ENCODE data around the gene LONP2. TPM values are rescaled to one million over a fixed set of nuclear protein-coding genes. Genes with fewer than 3 reads are reported as not detected.
"Not testable (repeated sequence)": the region's sequence is repeated elsewhere in the genome, so short reads cannot be mapped to it uniquely, and the experiment has no call there.

Gene LONP2
- total RNA-seq, 2 donors from 2014 or later = 39.0 to 53.5 TPM

DNA sequence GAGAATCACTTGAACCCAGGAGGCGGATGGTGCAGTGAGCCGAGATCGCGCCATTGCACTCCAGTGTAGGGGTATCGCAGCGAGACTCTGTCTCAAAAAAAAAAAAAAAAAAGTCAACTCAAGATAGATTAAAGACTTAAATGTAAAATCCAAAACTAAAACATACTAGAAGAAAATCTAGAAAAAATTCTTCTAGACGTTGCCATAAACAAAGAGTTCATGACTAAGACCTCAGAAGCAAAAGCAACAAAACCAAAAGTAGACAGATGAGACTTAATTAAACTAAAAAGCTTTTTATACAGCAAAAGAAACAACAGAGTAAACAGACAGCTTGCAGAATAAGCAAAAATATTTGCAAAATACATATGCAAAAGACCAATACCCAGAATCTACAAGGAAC, 64.4 kb downstream of the LONP2 start:
- ATAC-seq = no peak
- Mint-ChIP-seq H3K9me3 (peaks cover 26 to 27% of the 10 kb centered on the region in 2 donors), H3K27ac (no peak overlapping the region), H3K36me3 (peaks cover 62 to 79% of the 10 kb centered on the region in 2 donors)
- DNase-seq (ENCODE audit: low spot score in 2 of 2) = no peak

DNA sequence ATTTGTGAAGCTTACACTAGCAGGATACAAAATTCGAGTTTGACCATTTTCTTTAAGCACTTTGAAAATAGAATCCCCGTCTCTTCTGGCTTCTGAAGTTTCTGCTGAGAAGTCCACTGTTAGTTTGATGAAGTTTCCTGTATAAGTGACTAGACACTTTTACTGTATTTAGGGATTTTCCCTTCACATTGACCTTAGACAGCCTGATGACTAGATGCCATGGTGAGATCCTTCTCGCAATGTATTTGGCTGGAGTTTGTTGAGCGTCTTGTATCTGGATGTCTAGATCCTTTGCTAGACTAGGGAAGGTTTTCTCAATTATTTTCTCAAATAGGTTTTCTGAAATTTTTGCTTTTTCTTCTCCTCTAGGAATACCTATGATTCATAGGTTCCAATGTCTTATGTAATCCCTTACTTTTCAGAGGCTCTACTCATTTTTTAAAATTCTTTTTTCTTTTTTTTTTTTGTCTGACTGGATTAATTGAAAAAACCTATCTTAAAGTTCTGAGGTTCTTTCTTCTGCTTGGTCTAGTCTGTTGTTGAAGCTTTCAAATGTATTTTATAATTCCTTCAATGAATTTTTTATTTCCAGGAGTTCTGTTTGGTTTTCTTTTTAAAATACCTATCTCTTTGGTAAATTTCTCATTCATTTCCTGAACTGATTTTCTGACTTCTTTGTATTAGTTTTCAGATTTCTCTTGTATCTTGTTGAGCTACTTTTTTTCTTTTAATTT, 67.0 kb downstream of the LONP2 start:
- H3K36me3 Mint-ChIP-seq = peaks cover 67 to 81% of the 10 kb centered on the region in 2 donors
- peak in 1 of 2 donors; percentile 56 for ATAC-seq
- H3K9me3 Mint-ChIP-seq = peaks cover 26 to 32% of the 10 kb centered on the region in 2 donors
- no peak for DNase-seq (ENCODE audit: low spot score in 2 of 2)
- H3K27ac Mint-ChIP-seq = peak overlapping the region in 1 of 2 donors; percentile 79

GRCh38 chr16:48313905-48314304, 69.8 kb downstream of the LONP2 start:
- ATAC-seq; DNase-seq (ENCODE audit: low spot score in 2 of 2); H3K27ac Mint-ChIP-seq: not testable (repeated sequence)
- H3K36me3 Mint-ChIP-seq = peaks cover 45 to 64% of the 10 kb centered on the region in 2 donors
- peaks cover 14 to 22% of the 10 kb centered on the region in 2 donors for H3K9me3 Mint-ChIP-seq

- ATAC-seq = no peak
- Mint-ChIP-seq H3K27ac (no peak overlapping the region), H3K9me3 (peaks cover 6 to 10% of the 10 kb centered on the region in 2 donors), H3K36me3 (peaks cover 21 to 37% of the 10 kb centered on the region in 2 donors)
- no peak for DNase-seq (ENCODE audit: low spot score in 2 of 2)
These were observed 72.9 kb downstream of the LONP2 start for GRCh38 chr16:48317026-48317425.

GRCh38 chr16:48317614-48318315, 73.7 kb downstream of the LONP2 start:
- peak; percentile 66 to 92 for ATAC-seq
- Mint-ChIP-seq H3K9me3 (peaks cover 0 to 6% of the 10 kb centered on the region in 2 donors), H3K36me3 (peaks cover 14 to 35% of the 10 kb centered on the region in 2 donors), H3K27ac (peak overlapping the region in 1 of 2 donors; percentile 78)
- DNase-seq (ENCODE audit: low spot score in 2 of 2) = peak in 1 of 2 donors; percentile 13

DNA sequence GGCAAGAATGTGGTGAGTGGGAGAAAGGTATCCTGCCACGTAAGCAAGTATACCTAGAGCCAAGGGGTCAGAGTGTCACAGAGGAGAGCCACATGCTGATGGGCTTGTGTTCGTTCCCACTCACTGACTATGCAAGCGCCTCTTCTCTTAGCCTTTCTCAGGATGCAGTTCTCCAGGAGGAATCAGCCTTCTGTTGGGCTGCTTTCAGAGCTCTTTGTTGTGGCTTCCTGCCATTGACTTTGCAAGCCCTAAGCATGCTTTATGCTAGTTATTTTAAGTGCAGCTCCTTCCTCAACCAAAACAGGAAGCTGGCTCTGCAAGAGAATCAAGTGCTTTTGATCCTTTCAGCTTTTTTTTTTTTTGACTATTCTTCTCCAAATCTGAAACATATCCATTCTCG, 74.5 kb downstream of the LONP2 start:
- ATAC-seq (peak; percentile 66 to 74), DNase-seq (ENCODE audit: low spot score in 2 of 2) (peak in 1 of 2 donors; percentile 7)
- Mint-ChIP-seq H3K27ac (peak overlapping the region in 1 of 2 donors; percentile 75), H3K36me3 (peaks cover 6 to 26% of the 10 kb centered on the region in 2 donors), H3K9me3 (peaks cover 0 to 4% of the 10 kb centered on the region in 2 donors)

DNA sequence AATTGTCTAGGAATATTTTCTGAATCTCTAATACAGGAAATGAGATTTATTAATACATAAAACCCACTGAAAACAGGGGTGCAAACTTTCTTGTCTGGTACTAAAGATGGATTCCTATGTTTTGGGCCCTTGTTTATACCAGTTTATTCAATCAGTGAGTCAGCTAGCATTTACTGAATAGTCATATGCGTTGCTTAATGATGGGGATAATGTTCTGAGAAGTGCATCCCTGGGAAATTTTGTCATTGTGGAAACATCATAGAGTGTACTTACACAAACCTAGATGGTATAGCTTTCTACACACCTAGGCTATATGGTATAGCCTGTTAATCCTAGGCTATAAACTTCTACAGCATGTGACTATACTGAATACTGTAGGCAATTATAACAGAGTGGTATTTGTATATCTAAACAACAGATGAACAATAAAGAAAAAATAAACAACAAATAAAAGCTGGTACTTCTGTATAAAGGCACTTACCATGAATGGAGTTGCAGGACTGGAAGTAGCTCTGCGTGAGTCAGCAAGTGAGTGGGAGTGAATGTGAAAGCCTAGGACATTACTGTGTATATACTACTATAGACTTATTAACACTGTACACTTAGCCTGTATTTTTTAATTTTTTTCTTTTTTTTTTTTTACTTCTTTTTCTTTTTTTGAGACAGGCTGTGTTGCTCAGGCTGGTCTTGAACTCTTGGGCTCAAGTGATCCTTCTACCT, 77.4 kb downstream of the LONP2 start:
- ATAC-seq = peak; percentile 43 to 51
- H3K9me3 Mint-ChIP-seq = no peaks in the 10 kb centered on the region
- no peak overlapping the region for H3K27ac Mint-ChIP-seq
- DNase-seq (ENCODE audit: low spot score in 2 of 2) = no peak
- peaks cover 0 to 16% of the 10 kb centered on the region in 2 donors for H3K36me3 Mint-ChIP-seq

- peaks cover 0 to 10% of the 10 kb centered on the region in 2 donors for H3K36me3 Mint-ChIP-seq
- H3K27ac Mint-ChIP-seq = peak overlapping the region in 1 of 2 donors; percentile 48
- DNase-seq (ENCODE audit: low spot score in 2 of 2) (no peak), ATAC-seq (no peak)
- no peaks in the 10 kb centered on the region for H3K9me3 Mint-ChIP-seq
These were observed 80.0 kb downstream of the LONP2 start for GRCh38 chr16:48323783-48324775.

GRCh38 chr16:48326915-48327314, 82.8 kb downstream of the LONP2 start:
- no peak for DNase-seq (ENCODE audit: low spot score in 2 of 2)
- H3K9me3 Mint-ChIP-seq = no peaks in the 10 kb centered on the region
- H3K36me3 Mint-ChIP-seq = peaks cover 0 to 7% of the 10 kb centered on the region in 2 donors
- no peak for ATAC-seq
- H3K27ac Mint-ChIP-seq = no peak overlapping the region

DNA sequence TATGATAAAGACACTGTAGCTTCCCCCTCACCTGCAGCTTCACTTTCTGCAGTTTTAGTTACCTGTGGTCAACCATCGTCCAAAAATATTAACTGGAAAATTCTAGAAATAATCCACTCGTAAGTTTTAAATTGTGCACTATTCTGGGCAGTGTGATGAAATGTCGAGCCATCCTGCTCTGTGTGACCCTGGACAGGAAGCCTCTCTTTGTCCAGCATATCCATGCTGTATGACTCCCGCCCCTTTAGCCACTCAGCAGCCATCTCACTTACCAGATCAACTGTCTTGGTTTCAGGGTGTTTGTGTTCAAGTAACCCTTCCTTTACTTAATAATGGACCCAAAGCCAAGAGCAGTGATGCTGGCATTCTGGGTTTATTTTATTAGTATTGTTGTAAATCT, 85.0 kb downstream of the LONP2 start:
- ATAC-seq (no peak), DNase-seq (ENCODE audit: low spot score in 2 of 2) (no peak)
- no peaks in the 10 kb centered on the region for H3K9me3 Mint-ChIP-seq
- no peak overlapping the region for H3K27ac Mint-ChIP-seq
- peaks cover 0 to under 1% of the 10 kb centered on the region in 2 donors for H3K36me3 Mint-ChIP-seq

GRCh38 chr16:48330189-48330840, 86.2 kb downstream of the LONP2 start:
- DNase-seq (ENCODE audit: low spot score in 2 of 2) (no peak), ATAC-seq (no peak)
- H3K36me3 Mint-ChIP-seq = peaks cover 4 to 9% of the 10 kb centered on the region in 2 donors
- no peak overlapping the region for H3K27ac Mint-ChIP-seq
- H3K9me3 Mint-ChIP-seq = no peaks in the 10 kb centered on the region

GRCh38 chr16:48330841-48331192, 86.7 kb downstream of the LONP2 start:
- ATAC-seq (no peak), DNase-seq (ENCODE audit: low spot score in 2 of 2) (no peak)
- peak overlapping the region in 1 of 2 donors; percentile 12 for H3K27ac Mint-ChIP-seq
- H3K9me3 Mint-ChIP-seq = no peaks in the 10 kb centered on the region
- H3K36me3 Mint-ChIP-seq = peaks cover 5 to 9% of the 10 kb centered on the region in 2 donors

- Mint-ChIP-seq H3K36me3 (peaks cover 16 to 23% of the 10 kb centered on the region in 2 donors), H3K27ac (peak overlapping the region in 1 of 2 donors; percentile 45), H3K9me3 (no peaks in the 10 kb centered on the region)
- DNase-seq (ENCODE audit: low spot score in 2 of 2) = no peak
- ATAC-seq = no peak
These were observed 88.9 kb downstream of the LONP2 start for GRCh38 chr16:48332978-48333377.

DNA sequence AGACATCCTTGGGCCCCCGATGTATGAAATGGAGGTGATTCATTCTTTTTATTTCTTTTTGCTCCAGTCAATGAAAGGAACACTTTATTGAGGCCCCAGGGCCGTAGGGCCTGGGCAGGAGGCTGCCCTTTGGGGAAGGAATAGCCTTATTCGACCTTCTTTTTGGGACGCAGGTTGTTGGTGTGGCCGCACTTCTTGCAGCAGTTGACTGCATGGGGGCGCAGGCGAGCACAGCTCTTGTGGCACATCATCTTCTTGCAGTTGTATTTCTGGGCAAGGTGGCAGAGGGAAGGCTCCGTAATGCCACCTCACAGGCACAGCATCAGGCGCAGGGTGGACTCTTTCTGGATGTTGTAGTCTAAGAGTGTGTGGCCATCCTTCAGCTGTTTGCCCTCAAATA, 90.2 kb downstream of the LONP2 start:
- no peak for DNase-seq (ENCODE audit: low spot score in 2 of 2)
- Mint-ChIP-seq H3K9me3 (no peaks in the 10 kb centered on the region), H3K27ac (no peak overlapping the region), H3K36me3 (peaks cover 16 to 23% of the 10 kb centered on the region in 2 donors)
- ATAC-seq = no peak

DNA sequence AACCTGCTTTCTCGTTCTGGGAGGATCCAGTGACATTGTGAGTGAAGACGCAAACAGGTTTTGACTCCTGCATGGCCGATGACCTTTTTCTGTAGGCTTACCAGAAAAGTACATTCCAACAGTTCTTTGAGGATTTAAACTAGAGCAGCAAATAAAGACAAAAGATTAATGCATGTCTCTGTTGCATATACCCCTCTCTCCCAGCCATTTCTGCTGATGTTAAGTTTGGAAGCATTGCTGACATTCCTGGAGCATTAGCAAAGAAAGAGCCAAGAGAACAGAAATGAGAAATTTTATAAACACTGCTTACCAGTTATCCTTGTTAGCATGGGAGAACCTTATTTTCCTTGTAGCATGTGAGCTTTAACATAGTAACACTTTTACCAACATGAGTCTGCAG, 91.9 kb downstream of the LONP2 start:
- H3K27ac Mint-ChIP-seq = peak overlapping the region in 1 of 2 donors; percentile 17
- H3K9me3 Mint-ChIP-seq = no peaks in the 10 kb centered on the region
- peaks cover 16 to 23% of the 10 kb centered on the region in 2 donors for H3K36me3 Mint-ChIP-seq
- DNase-seq (ENCODE audit: low spot score in 2 of 2) = no peak
- ATAC-seq = no peak

Measured in activated naive CD4-positive, alpha-beta T cell treated with anti-CD3 and anti-CD28 coated beads, Interleukin-2, amount 50 U/mL, for 72 hours (primary cell).